Epidermal melanocyte (primary cell): ENCODE measurements around the gene SOX4.
A peak's percentile ranks its signal among the peaks of the same experiment; 100 is the strongest.
"Not testable (repeated sequence)": the region's sequence is repeated elsewhere in the genome, so short reads cannot be mapped to it uniquely, and the experiment has no call there.

Experiments used
- DNase-seq: peaks from one replicate; pipeline ENCODE4 v3.0.0; 2011; ENCODE audit warnings: low spot score; ENCODE audit not compliant: insufficient read length

SOX4 gene

GRCh38 chr6:21593412-21593926 is at the start of gene SOX4:
TSS of gene SOX4 (plus strand) at chr6:21593751. CDS start at chr6:21594535, 784 bp downstream.
- peak; percentile 95 for DNase-seq

- DNase-seq: not testable (repeated sequence)
These were observed 41.3 kb upstream of the SOX4 start for GRCh38 chr6:21552286-21552685.

- no peak for DNase-seq
These were observed 39.3 kb upstream of the SOX4 start for GRCh38 chr6:21554286-21554685.

GRCh38 chr6:21555197-21555596 is 38.4 kb upstream of the SOX4 start:
- no peak for DNase-seq

GRCh38 chr6:21556511-21556910 is 37.0 kb upstream of the SOX4 start:
- DNase-seq: no peak

- DNase-seq: no peak
These were observed 36.4 kb upstream of the SOX4 start for GRCh38 chr6:21556968-21557721.

- no peak for DNase-seq
These were observed 34.3 kb upstream of the SOX4 start for GRCh38 chr6:21559238-21559637.

GRCh38 chr6:21560249-21560648 is 33.3 kb upstream of the SOX4 start:
- no peak for DNase-seq

- no peak for DNase-seq
These were observed 28.1 kb upstream of the SOX4 start for GRCh38 chr6:21565431-21565830.

- DNase-seq: no peak
These were observed 15.0 kb upstream of the SOX4 start for GRCh38 chr6:21578523-21578922.

GRCh38 chr6:21582651-21583050 is 10.9 kb upstream of the SOX4 start:
- no peak for DNase-seq

- DNase-seq: no peak
These were observed 7.3 kb upstream of the SOX4 start for GRCh38 chr6:21586300-21586699.

GRCh38 chr6:21586740-21587178 is 6.8 kb upstream of the SOX4 start:
- DNase-seq: no peak

GRCh38 chr6:21587179-21587960 is 6.2 kb upstream of the SOX4 start:
- no peak for DNase-seq

- DNase-seq: no peak
These were observed 5.5 kb upstream of the SOX4 start for GRCh38 chr6:21587961-21588480.

GRCh38 chr6:21588481-21589351 is 4.8 kb upstream of the SOX4 start:
- no peak for DNase-seq

GRCh38 chr6:21589352-21590345 is 3.9 kb upstream of the SOX4 start:
- DNase-seq: peak; percentile 69

- DNase-seq: no peak
These were observed 3.2 kb upstream of the SOX4 start for GRCh38 chr6:21590346-21590745.

- no peak for DNase-seq
These were observed 2.1 kb upstream of the SOX4 start for GRCh38 chr6:21591446-21591845.

GRCh38 chr6:21592953-21593352 is 598 bp upstream of the SOX4 start:
- DNase-seq: no peak
